ENCODE data around the gene PLEKHG2. TPM values are rescaled to one million over a fixed set of nuclear protein-coding genes. Genes with fewer than 3 reads are reported as not detected.
A peak's percentile ranks its signal among the peaks of the same experiment; 100 is the strongest.

PLEKHG2 gene
- total and polyA plus RNA-seq, 9 of the 15 experiments (the other 6 are each of a cell fraction or from before 2014, with no cell fraction given): 0.98 to 45.7 (median 9.8) TPM

GRCh38 chr19:39407410-39407659, 5.1 kb upstream of the PLEKHG2 start:
- in situ Hi-C loops (cut with MboI): no loop called here
- BruUV-seq (replicated peaks): no TSS peak
- Histone ChIP-seq H4K20me1 (replicated peaks; ENCODE audit: control insufficient read depth, insufficient read depth, low read length) (peaks cover 4% of the 10 kb centered on the region; the same call in 1 of the 2 replicates), H3K9ac (ENCODE audit: insufficient read depth in 1 of 2, low read depth in 2 of 2, low read length in 2 of 2) (peak overlapping the region; percentile 91 to 97), H3K9me3 (replicated peaks; ENCODE audit: control insufficient read depth, insufficient read depth, low read depth, low read length) (no peaks in the 10 kb centered on the region), H3K9me1 (ENCODE audit: control insufficient read depth, insufficient read depth, low read length) (no peaks in the 10 kb centered on the region), H3K4me2 (ENCODE audit: insufficient read depth, low read length) (peak overlapping the region; percentile 85), H3K4me1 (replicated peaks in 1 of 2; ENCODE audit: control insufficient read depth in 2 of 2, insufficient read depth in 2 of 2, low read length in 2 of 2) (peaks cover 58 to 77% of the 10 kb centered on the region in 2 experiments), H3K79me2 (ENCODE audit: control insufficient read depth, insufficient read depth, low read length) (peaks cover 48% of the 10 kb centered on the region), H2AFZ (ENCODE audit: low read depth, low read length) (peak overlapping the region; percentile 71; the same call in 1 of the 2 replicates), H3K4me3 (peak overlapping the region; percentile 78), H3K27me3 (ENCODE audit: control insufficient read depth in 2 of 2, insufficient read depth in 2 of 2, low read length in 2 of 2) (no peaks in the 10 kb centered on the region), H3K36me3 (ENCODE audit: control insufficient read depth, insufficient read depth, low read length) (peaks cover 13% of the 10 kb centered on the region; the same call in 1 of the 3 replicates), H3K27ac (ENCODE audit: extremely low read depth, low read depth, low read length) (peak overlapping the region; percentile 94)
- DNase-seq (ENCODE audit: extremely low read depth in 1 of 4, low spot score in 3 of 4) (no peak), FAIRE-seq (no peak), ATAC-seq (no peak)
- ChIA-PET CTCF (ENCODE audit: low intra/inter-chr PET ratio) (no interaction called here), POLR2A (interaction anchor here (0.6 to 4.0 kb wide), 6 partner anchors 9 to 596 kb away, joined by 3 to 18 read pairs (median 7); partner anchors contain the start of genes MED29, PAF1, RPS16 and SAMD4B)
- 1% methylated on average over 12 of the region's 14 CpGs for WGBS (ENCODE audit: insufficient coverage, low coverage, missing lambda C conversion rate)
- intact Hi-C loops (cut with micrococcal nuclease): no loop called here
- no peak for TF ChIP-seq BCL6 (CRISPR knock-in tag; IDR thresholded peaks at IDR 0.05)
- no peak for TF ChIP-seq TAL1 (IDR thresholded peaks at IDR 0.05)
- 0 out of 2 replicates have a peak, but pooled peaks have one; percentile 6 for TF ChIP-seq HDAC2 (IDR thresholded peaks at IDR 0.05)
- TF ChIP-seq ETV5 (CRISPR knock-in tag; IDR thresholded peaks at IDR 0.05; ENCODE audit: low read depth): 0 out of 2 replicates have a peak, but pooled peaks have one; percentile 11
- TF ChIP-seq BRD9 (IDR thresholded peaks at IDR 0.05; ENCODE audit: low read depth, partially characterized antibody): no peak
- no peak for TF ChIP-seq CEBPZ (IDR thresholded peaks at IDR 0.05; ENCODE audit: borderline replicate concordance, low read depth, low read length)
- no peak for TF ChIP-seq CC2D1A (IDR thresholded peaks at IDR 0.05)
- TF ChIP-seq ZNF24 (IDR thresholded peaks at IDR 0.05): no peak
- TF ChIP-seq, protein P1, sequence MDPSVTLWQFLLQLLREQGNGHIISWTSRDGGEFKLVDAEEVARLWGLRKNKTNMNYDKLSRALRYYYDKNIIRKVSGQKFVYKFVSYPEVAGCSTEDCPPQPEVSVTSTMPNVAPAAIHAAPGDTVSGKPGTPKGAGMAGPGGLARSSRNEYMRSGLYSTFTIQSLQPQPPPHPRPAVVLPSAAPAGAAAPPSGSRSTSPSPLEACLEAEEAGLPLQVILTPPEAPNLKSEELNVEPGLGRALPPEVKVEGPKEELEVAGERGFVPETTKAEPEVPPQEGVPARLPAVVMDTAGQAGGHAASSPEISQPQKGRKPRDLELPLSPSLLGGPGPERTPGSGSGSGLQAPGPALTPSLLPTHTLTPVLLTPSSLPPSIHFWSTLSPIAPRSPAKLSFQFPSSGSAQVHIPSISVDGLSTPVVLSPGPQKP (CRISPR knock-in tag; IDR thresholded peaks at IDR 0.05): no peak
- no peak for TF ChIP-seq NFE2L1 (tag; IDR thresholded peaks at IDR 0.05; ENCODE audit: borderline replicate concordance, low read depth)
- TF ChIP-seq MNT (conservative IDR thresholded peaks at IDR 0.05): 0 out of 4 replicates have a peak, but pooled peaks of 1 of the 2 experiments have one; percentile 9
- TF ChIP-seq, protein P2, sequence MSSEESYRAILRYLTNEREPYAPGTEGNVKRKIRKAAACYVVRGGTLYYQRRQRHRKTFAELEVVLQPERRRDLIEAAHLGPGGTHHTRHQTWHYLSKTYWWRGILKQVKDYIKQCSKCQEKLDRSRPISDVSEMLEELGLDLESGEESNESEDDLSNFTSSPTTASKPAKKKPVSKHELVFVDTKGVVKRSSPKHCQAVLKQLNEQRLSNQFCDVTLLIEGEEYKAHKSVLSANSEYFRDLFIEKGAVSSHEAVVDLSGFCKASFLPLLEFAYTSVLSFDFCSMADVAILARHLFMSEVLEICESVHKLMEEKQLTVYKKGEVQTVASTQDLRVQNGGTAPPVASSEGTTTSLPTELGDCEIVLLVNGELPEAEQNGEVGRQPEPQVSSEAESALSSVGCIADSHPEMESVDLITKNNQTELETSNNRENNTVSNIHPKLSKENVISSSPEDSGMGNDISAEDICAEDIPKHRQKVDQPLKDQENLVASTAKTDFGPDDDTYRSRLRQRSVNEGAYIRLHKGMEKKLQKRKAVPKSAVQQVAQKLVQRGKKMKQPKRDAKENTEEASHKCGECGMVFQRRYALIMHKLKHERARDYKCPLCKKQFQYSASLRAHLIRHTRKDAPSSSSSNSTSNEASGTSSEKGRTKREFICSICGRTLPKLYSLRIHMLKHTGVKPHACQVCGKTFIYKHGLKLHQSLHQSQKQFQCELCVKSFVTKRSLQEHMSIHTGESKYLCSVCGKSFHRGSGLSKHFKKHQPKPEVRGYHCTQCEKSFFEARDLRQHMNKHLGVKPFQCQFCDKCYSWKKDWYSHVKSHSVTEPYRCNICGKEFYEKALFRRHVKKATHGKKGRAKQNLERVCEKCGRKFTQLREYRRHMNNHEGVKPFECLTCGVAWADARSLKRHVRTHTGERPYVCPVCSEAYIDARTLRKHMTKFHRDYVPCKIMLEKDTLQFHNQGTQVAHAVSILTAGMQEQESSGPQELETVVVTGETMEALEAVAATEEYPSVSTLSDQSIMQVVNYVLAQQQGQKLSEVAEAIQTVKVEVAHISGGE (CRISPR knock-in tag; IDR thresholded peaks at IDR 0.05): peak in 1 of 3 experiments; percentile 16; a peak in 1 of 6 replicates
